HFFc6 (cell line): ENCODE results near the gene FAM222A. TPM values are rescaled to one million over a fixed set of nuclear protein-coding genes. Genes with fewer than 3 reads are reported as not detected.

ENCODE experiments used
- DNase-seq: peaks from one replicate; pipeline ENCODE4 v3.0.0-alpha.2; 2018
- H3K27ac Mint-ChIP-seq: 2 replicates; pipeline ENCODE4 v1.8.0; 2020; ENCODE audit warnings: mild to moderate bottlenecking, mixed read lengths
- H3K27me3 Mint-ChIP-seq: 2 replicates; pipeline ENCODE4 v1.8.0; 2021; ENCODE audit warnings: mild to moderate bottlenecking, moderate library complexity, mixed read lengths; ENCODE audit not compliant: insufficient read depth
- H3K36me3 Mint-ChIP-seq: 2 replicates; pipeline ENCODE4 v1.8.0; 2021; ENCODE audit warnings: low read depth, mixed read lengths
- H3K4me1 Mint-ChIP-seq: 2 replicates; pipeline ENCODE4 v1.8.0; 2020; ENCODE audit warnings: low read depth, mixed read lengths
- H3K4me3 Mint-ChIP-seq: 2 replicates; pipeline ENCODE4 v1.8.0; 2020; ENCODE audit warnings: mild to moderate bottlenecking, moderate library complexity, mixed read lengths
- H3K9me3 Mint-ChIP-seq: 2 replicates; pipeline ENCODE4 v1.8.0; 2020; ENCODE audit warnings: mild to moderate bottlenecking, mixed read lengths
- CTCF ChIP-seq: fragments of 200-600 bp; sonication (generic); IDR thresholded peaks from 2 replicates; pipeline ENCODE4 v1.5.0; 2021; ENCODE audit warnings: antibody characterized with exemption, mild to moderate bottlenecking
- total RNA-seq, 6 experiments: library from RNA; stranded (reverse); fragmentation: NEBNext Ultra II Directional; extraction: Animal tissue kit (Norgen Biotek cat#: 25700); gene quantifications; 2 replicates in 1 of 6; 3 replicates in 5 of 6; pipeline ENCODE4 v1.2.3, GENCODE V29; 2021

The FAM222A gene
- total RNA-seq, 6 experiments from 2014 or later = 0.46 to 0.65 (median 0.64) TPM

GRCh38 chr12:109815225-109815624 lies 101.6 kb downstream of the FAM222A start:
- no peak overlapping the region for H3K27ac Mint-ChIP-seq
- TF ChIP-seq CTCF = no peak
- H3K36me3 Mint-ChIP-seq = no peaks in the 10 kb centered on the region
- DNase-seq = no peak
- peaks cover 2% of the 10 kb centered on the region for H3K27me3 Mint-ChIP-seq
- H3K4me3 Mint-ChIP-seq = no peak overlapping the region
- no peaks in the 10 kb centered on the region for H3K9me3 Mint-ChIP-seq
- H3K4me1 Mint-ChIP-seq = peaks cover 12% of the 10 kb centered on the region

GRCh38 chr12:109815757-109816617 lies 102.4 kb downstream of the FAM222A start:
- TF ChIP-seq CTCF = no peak
- Mint-ChIP-seq H3K9me3 (no peaks in the 10 kb centered on the region), H3K27ac (no peak overlapping the region), H3K36me3 (no peaks in the 10 kb centered on the region), H3K4me3 (no peak overlapping the region), H3K4me1 (peaks cover 12% of the 10 kb centered on the region), H3K27me3 (peaks cover 2% of the 10 kb centered on the region)
- no peak for DNase-seq

GRCh38 chr12:109816870-109817269 lies 103.2 kb downstream of the FAM222A start:
- Mint-ChIP-seq H3K27me3 (peaks cover 2% of the 10 kb centered on the region; the same call in 1 of the 2 replicates), H3K4me1 (peaks cover 12% of the 10 kb centered on the region), H3K4me3 (no peak overlapping the region), H3K27ac (no peak overlapping the region), H3K9me3 (no peaks in the 10 kb centered on the region), H3K36me3 (no peaks in the 10 kb centered on the region)
- DNase-seq = no peak
- no peak for TF ChIP-seq CTCF

- Mint-ChIP-seq H3K27ac (no peak overlapping the region), H3K36me3 (no peaks in the 10 kb centered on the region), H3K9me3 (no peaks in the 10 kb centered on the region), H3K27me3 (peaks cover 4% of the 10 kb centered on the region; the same call in 1 of the 2 replicates), H3K4me1 (peaks cover 15% of the 10 kb centered on the region), H3K4me3 (no peak overlapping the region)
- no peak for TF ChIP-seq CTCF
- DNase-seq = no peak
Measured at GRCh38 chr12:109817627-109818231, 104.1 kb downstream of the FAM222A start.

GRCh38 chr12:109818253-109818652 lies 104.6 kb downstream of the FAM222A start:
- H3K27ac Mint-ChIP-seq = no peak overlapping the region
- no peak overlapping the region for H3K4me3 Mint-ChIP-seq
- no peak for DNase-seq
- peaks cover 16% of the 10 kb centered on the region for H3K4me1 Mint-ChIP-seq
- H3K27me3 Mint-ChIP-seq = peaks cover 4% of the 10 kb centered on the region; the same call in 1 of the 2 replicates
- H3K9me3 Mint-ChIP-seq = no peaks in the 10 kb centered on the region
- no peaks in the 10 kb centered on the region for H3K36me3 Mint-ChIP-seq
- no peak for TF ChIP-seq CTCF
